Smooth muscle cell of the pulmonary artery (primary cell): ENCODE results near the gene OR51B5. TPM values are rescaled to one million over a fixed set of nuclear protein-coding genes. Genes with fewer than 3 reads are reported as not detected.

ENCODE experiments used
- total RNA-seq: library from RNA; depleted of rRNA; stranded (reverse); fragments of >200 nt; gene quantifications from 2 replicates; pipeline ENCODE4 v1.2.3, GENCODE V29; 2014

OR51B5 gene, protein sequence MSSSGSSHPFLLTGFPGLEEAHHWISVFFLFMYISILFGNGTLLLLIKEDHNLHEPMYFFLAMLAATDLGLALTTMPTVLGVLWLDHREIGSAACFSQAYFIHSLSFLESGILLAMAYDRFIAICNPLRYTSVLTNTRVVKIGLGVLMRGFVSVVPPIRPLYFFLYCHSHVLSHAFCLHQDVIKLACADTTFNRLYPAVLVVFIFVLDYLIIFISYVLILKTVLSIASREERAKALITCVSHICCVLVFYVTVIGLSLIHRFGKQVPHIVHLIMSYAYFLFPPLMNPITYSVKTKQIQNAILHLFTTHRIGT
- total RNA-seq, result 0.13 and 0.17 TPM in 2 replicates

DNA sequence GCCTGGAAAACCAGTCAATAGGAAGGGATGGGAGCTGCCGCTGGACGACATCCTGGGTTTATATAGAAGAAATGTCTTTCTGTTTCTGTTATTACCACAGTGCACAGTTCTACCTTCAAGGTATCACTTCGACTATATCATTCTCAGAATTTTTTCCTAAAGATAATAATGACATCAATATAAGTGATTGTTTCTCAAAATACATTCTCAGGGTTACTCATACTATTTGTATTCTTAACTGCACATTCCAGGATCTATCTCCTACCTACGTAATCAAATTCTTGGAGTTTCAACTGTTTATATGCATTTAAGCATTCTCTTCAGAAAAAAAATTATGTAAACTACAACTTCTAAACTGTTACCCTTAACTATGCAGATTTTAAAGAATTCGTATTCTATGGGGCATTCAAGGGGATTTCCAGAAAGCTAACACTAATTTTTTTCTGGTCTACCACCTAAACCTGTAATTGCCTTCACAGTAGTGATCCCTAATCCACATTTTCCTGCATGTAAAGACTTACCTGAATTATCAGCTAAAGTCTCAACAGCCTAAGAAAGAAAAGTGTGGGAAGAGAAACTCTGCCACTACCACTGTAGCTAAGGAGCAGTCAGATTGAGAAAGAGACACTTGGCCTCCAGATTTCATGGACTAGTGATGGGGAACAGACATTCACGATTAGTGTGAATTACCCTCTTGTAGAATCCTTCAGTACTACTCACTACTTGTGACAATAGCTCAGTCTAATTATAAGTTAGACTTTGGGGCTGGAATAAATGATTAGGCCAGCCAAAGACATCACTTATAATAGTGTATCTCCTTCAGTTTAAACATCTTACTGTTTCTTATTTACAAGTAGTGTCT lies at the start of gene OR51B5:
Gene OR51B5 (minus strand): TSS at position 51 of the 862 bp plus-strand sequence. CDS start 0 bp downstream, at position 51.

DNA sequence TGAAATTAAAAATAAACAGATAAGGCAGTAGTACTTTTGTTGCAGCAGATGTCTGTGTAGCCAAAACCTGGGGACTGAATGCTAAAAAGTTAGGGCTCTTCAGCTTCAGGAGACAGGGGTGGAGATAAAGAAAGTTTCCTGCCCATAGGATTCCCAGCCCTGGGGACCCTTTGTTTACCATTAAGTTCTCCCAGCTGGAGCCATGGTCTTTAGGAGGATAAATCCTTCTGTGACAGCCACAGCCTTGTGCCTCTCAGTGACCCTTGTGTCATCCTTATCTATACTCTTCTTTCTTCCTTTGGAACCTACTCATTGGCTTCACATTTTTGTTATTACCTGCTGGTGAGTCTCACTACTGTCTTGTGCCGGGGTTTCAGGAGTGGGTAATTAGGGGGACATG lies 40.3 kb upstream of the OR51B5 start, which contains the start of gene OR51M1:
Gene OR51M1 (plus strand): TSS at position 237 of the 400 bp plus-strand sequence. CDS start 5,587 bp downstream, outside the sequence.

DNA sequence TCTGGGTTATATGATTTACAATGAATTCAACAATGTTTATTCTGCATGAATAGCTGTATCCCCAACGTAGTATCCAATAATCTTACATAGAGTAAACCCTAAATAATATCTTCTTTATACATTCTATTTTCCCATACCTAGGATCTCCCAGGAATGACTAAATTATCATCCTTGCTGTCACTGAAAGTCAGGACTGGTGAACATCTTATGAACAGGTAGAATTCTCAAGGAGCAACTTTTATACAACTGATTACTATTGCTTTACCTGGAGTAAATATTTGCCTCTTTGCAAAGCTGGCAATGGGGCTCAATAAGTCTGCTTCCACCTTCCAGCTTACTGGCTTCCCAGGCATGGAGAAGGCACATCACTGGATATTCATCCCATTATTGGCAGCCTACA lies 7.9 kb upstream of the OR51B5 start, which contains the start of gene OR51B6:
Gene OR51B6 (plus strand): TSS at position 301 of the 400 bp plus-strand sequence. CDS start 0 bp downstream, at position 301.

DNA sequence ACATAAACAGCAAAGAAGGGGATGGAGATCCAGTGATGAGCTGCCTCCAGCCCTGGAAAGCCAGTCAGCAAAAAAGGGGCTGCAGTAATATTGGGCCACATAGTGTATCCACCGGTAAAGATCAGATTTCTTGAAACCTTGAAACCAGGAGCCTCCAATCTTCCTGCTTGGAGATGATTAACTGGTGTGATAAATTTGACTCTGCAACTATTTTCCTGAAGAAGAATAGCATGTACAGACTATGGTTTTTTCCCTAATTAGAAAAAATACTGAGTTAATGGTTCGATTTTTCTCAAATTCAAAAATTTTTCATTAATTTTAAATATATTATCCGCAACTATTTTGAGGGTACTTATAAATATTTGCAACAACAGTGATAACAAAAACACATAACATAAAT lies 19.1 kb downstream of the OR51B5 start, which contains the start of gene OR51B2:
Gene OR51B2 (minus strand): TSS at position 101 of the 400 bp plus-strand sequence. CDS start 0 bp downstream, at position 101.

DNA sequence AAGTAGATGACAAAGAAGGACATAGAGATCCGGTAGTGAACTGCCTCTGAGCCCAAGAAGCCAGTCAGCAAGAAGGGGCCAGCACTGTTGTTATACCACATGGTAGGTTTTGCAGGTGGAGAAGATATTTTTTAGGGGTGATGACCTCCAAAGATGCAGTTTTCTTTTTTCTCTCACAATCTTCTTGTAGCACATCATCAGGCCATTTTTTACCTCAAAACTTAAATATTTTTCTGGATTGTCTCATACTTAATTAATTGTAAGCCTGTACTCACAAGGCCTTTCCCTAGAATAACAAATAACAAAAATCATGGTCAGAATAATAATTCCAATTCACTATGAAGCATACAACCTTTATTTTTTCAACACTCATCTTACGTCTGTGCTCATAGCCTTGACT lies 41.5 kb downstream of the OR51B5 start, which contains the start of gene OR51B4:
Gene OR51B4 (minus strand): TSS at position 101 of the 400 bp plus-strand sequence. CDS start 0 bp downstream, at position 101.

Other genes starting within 250 kb of the OR51B5 start
- not detected in 2 replicates for gene OR52A5, start 205.2 kb downstream of the OR51B5 start, total RNA-seq
- not detected in 2 replicates for gene OR52A1, start 188.8 kb downstream of the OR51B5 start, total RNA-seq
- gene OR51V1, start 142.8 kb downstream of the OR51B5 start, total RNA-seq, result not detected in 2 replicates
- not detected in 2 replicates for gene HBB, start 116.5 kb downstream of the OR51B5 start, total RNA-seq
- 0.33 and 0.36 TPM in 2 replicates for gene HBD, start 109.0 kb downstream of the OR51B5 start, total RNA-seq
- not detected in 2 replicates for gene HBG1, start 93.7 kb downstream of the OR51B5 start, total RNA-seq
- gene HBG2, start 88.7 kb downstream of the OR51B5 start, total RNA-seq, result not detected in 2 replicates
- gene HBE1, start 73.6 kb downstream of the OR51B5 start, total RNA-seq, result not detected in 2 replicates
- gene OR51B4, start 41.6 kb downstream of the OR51B5 start, total RNA-seq, result 0.20 TPM in 1 of 2 replicates, not detected in the other
- 0.13 TPM in 2 replicates for gene OR51B2, start 19.2 kb downstream of the OR51B5 start, total RNA-seq
- not detected in 2 replicates for gene OR51B6, start 8.0 kb upstream of the OR51B5 start, total RNA-seq
- gene OR51M1, start 40.3 kb upstream of the OR51B5 start, total RNA-seq, result not detected in 2 replicates
- gene OR51Q1, start 78.6 kb upstream of the OR51B5 start, total RNA-seq, result not detected in 2 replicates
- gene OR51I1, start 98.0 kb upstream of the OR51B5 start, total RNA-seq, result not detected in 2 replicates
- gene OR51I2, start 105.8 kb upstream of the OR51B5 start, total RNA-seq, result not detected in 2 replicates
- not detected in 2 replicates for gene OR52D1, start 145.2 kb upstream of the OR51B5 start, total RNA-seq
- gene UBQLN3, start 166.4 kb upstream of the OR51B5 start, total RNA-seq, result 0.10 and 0.26 TPM in 2 replicates
- 0.23 and 0.33 TPM in 2 replicates for gene UBQLNL, start 173.2 kb upstream of the OR51B5 start, total RNA-seq
- gene OR52H1, start 205.0 kb upstream of the OR51B5 start, total RNA-seq, result 0.91 and 0.99 TPM in 2 replicates
- gene OR52B6, start 237.4 kb upstream of the OR51B5 start, total RNA-seq, result not detected in 2 replicates